ENCODE data around the gene SRP19.
"Not testable (repeated sequence)": the region's sequence is repeated elsewhere in the genome, so short reads cannot be mapped to it uniquely, and the experiment has no call there.

SRP19 gene

GRCh38 chr5:112869948-112870347 lies 8.9 kb downstream of the SRP19 start:
- DNase-seq (ENCODE audit: low read depth in 1 of 2, low spot score in 1 of 2), result no peak

GRCh38 chr5:112870966-112871365 lies 9.9 kb downstream of the SRP19 start:
- no peak for DNase-seq (ENCODE audit: low read depth in 1 of 2, low spot score in 1 of 2)

GRCh38 chr5:112876362-112876761 lies 15.3 kb downstream of the SRP19 start:
- DNase-seq (ENCODE audit: low read depth in 1 of 2, low spot score in 1 of 2), result no peak

DNA sequence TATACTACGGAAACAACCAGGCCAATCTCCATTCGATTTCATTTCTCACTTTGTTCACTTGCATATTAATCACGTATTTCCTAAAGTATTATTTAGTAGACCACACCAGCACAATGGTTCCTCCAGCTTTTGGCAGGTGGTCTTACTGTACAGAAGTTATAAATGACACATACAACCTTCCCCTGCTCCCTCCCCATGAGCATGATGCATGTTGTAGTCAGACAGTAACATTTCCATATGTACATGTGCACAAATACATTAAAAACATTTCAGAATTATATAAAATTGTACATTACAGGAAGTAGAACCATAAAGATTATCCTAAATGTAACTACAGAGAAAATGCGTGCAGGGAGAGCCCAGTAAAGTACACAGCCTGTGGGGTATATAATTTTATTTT lies 17.0 kb downstream of the SRP19 start:
- no peak for DNase-seq (ENCODE audit: low read depth in 1 of 2, low spot score in 1 of 2)

GRCh38 chr5:112878760-112879159 lies 17.7 kb downstream of the SRP19 start:
- peak in 1 of 2 donors; percentile 54 for DNase-seq (ENCODE audit: low read depth in 1 of 2, low spot score in 1 of 2)

DNA sequence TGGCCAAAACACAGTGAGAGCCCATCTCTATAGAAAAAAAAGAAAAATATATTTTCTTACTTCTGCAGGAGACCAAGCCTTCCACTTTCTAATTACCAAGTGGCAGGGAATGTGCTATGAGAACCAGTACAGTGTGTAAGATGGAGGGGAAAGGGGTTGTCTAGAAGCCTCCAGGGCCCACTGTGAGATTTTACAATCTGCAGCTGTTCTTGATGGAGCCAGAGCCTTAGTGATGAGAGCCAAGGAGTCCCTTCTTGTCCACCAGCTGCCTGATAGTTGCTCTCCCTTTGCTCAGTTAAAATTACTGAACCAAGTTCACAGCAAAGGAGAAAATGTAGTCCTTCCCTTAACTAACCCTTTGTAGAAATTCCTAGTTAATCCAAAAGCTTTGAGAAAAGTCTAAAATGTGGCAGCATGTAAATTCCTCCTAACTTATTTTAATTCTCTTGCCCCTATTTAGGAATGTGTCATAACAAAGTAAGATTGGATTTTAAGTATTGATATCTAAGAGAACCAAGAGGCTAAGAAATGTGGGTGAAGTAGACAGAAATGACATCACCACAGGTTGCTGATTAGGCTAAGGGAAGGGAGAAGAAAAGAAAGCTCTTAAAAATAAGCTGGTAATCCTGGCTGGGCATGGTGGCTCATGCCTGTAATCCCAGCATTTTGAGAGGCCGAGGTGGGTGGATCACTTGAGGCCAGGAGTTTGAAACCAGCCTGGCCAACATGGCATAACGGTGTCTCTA lies 19.3 kb downstream of the SRP19 start:
- no peak for DNase-seq (ENCODE audit: low read depth in 1 of 2, low spot score in 1 of 2)

GRCh38 chr5:112883192-112883591 lies 22.1 kb downstream of the SRP19 start:
- DNase-seq (ENCODE audit: low read depth in 1 of 2, low spot score in 1 of 2), result no peak

DNA sequence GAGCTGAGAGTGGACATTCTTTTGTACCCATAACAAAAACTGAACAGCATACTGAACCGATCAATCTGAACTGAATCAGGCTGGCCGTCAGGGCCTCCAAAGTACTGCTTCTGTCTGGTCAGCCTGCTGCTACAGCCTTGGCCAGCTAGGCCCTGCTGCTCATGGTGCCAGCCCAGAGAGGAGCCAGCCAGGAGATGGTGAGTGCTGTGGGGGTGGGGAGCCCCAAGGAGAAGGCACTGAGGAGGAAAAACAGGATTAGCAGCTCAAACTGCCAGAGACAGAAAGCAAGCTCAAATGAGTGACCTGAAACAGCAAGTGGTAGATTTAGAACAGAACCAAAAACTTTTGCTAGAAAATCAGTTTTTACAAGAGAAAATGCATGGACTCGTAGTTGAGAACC lies 23.9 kb downstream of the SRP19 start:
- DNase-seq (ENCODE audit: low read depth in 1 of 2, low spot score in 1 of 2), result no peak

DNA sequence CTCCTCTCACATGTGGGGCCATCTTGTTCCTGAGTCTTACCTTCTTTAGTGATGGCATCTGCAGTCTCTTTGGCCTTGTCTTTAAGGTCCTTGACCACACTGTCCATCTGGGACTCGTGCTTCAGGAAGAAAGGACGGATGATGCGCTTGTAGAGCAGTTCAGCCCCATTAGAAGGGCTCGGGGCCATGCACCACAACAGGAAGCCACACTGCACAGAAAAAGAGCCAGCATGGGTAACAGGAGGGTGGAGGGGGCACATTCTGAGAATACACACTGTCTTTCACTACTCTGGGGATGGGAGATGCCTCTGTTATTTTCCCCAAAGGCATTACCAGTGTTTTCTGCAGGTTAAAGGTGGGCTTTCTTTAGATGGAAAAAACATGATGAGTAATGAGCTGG lies 25.9 kb downstream of the SRP19 start:
- no peak for DNase-seq (ENCODE audit: low read depth in 1 of 2, low spot score in 1 of 2)

GRCh38 chr5:112892066-112892465 lies 31.0 kb downstream of the SRP19 start:
- DNase-seq (ENCODE audit: low read depth in 1 of 2, low spot score in 1 of 2), result not testable (repeated sequence)

GRCh38 chr5:112892776-112893175 lies 31.7 kb downstream of the SRP19 start:
- no peak for DNase-seq (ENCODE audit: low read depth in 1 of 2, low spot score in 1 of 2)

- DNase-seq (ENCODE audit: low read depth in 1 of 2, low spot score in 1 of 2), result no peak
Observed at GRCh38 chr5:112895682-112896081, 34.6 kb downstream of the SRP19 start.

DNA sequence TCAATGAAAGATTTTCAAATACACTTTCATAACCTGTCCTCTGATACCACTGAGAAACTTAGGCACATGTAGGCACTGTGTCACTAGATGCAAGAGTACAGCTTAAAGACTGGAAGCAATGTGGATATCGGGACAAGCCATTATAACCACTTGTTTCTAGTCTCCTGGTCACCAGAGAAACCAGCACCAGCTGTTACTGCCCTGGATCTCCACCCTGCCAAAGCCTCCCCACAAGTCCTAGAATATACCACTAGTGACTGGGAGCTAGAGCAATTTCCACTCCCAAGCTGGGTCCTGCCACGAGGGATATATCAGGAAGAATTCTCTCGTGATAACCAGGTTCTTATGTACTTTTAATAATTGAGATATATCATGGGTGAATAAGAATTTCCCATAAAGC lies 41.5 kb downstream of the SRP19 start:
- no peak for DNase-seq (ENCODE audit: low read depth in 1 of 2, low spot score in 1 of 2)

DNA sequence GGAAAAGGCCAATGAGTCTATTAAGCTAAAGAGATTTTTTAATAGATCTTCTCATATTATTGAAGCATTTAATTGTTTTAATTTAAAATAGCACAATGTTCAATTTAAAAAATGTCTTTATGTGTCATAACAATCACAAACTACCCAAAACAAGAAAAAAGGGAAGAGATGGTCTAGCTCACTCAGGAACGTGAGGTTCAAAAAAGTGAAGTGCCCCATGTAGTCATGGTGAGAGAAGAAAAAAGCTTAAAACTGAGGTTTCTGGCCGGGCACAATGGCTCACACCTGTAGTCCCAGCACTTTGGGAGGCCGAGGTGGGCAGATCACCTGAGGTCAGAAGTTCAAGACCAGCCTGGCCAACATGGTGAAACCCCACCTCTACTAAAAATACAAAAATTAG lies 43.9 kb downstream of the SRP19 start:
- not testable (repeated sequence) for DNase-seq (ENCODE audit: low read depth in 1 of 2, low spot score in 1 of 2)

DNA sequence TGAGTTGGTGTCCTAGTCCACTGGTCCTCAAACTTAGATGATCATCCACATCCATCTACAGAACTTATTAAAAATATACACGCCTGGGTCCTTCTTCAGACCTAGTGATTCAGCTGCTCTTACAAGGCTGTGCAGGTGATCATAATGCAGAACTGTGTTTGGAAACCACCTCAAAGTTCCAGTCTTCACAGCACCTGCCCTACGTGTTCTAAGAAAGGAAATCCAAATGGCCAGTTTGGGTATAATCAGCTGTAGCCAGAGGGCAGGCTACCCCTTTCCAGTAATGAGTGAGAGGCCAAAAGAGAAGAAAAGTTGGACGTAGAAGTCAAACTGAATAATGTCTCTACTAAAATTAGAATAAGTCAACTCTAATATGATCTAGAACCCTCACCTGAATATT lies 45.5 kb downstream of the SRP19 start:
- no peak for DNase-seq (ENCODE audit: low read depth in 1 of 2, low spot score in 1 of 2)

GRCh38 chr5:112907166-112907631 lies 46.1 kb downstream of the SRP19 start:
- no peak for DNase-seq (ENCODE audit: low read depth in 1 of 2, low spot score in 1 of 2)

GRCh38 chr5:112908854-112909253 lies 47.8 kb downstream of the SRP19 start:
- no peak for DNase-seq (ENCODE audit: low read depth in 1 of 2, low spot score in 1 of 2)

GRCh38 chr5:112910529-112910928 lies 49.4 kb downstream of the SRP19 start:
- no peak for DNase-seq (ENCODE audit: low read depth in 1 of 2, low spot score in 1 of 2)

DNA sequence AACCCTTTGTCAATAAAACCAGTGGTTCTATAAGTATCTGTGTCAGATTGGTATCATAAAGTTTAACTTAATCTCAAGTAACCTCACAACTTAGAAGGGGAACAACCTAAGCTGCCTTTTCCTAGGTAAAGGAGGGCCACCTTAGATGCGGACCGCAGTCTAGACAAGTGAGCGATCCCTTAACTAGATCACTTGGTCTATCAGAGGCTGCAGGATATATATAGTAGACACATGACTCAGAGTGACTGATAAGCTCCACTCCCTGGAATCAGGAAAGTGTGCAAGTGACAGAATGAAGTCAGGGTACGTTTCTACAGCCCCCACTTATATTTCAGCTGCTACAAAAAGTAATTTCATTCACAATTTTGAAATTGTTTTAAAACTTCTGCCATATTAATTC lies 53.5 kb downstream of the SRP19 start:
- DNase-seq (ENCODE audit: low read depth in 1 of 2, low spot score in 1 of 2), result no peak

DNA sequence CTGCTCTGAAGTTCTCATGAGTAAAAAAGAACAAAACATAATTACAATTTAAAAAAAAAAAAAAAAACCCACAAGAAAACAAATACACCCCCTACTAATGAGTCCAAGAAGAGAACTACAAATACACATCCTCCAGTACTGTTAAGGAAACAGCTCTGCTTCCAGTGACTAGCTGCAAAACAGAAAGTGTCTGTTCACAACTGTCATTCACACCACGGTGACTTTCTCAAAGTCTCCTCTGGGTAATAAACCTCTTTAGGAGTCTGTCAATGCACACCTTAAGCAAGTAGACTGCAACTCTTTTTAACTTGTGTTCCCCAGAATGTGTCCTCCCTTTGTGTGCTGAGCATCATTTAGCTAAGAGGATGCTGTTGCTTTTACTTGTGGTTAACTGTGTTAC lies 54.7 kb downstream of the SRP19 start:
- DNase-seq (ENCODE audit: low read depth in 1 of 2, low spot score in 1 of 2), result no peak

DNA sequence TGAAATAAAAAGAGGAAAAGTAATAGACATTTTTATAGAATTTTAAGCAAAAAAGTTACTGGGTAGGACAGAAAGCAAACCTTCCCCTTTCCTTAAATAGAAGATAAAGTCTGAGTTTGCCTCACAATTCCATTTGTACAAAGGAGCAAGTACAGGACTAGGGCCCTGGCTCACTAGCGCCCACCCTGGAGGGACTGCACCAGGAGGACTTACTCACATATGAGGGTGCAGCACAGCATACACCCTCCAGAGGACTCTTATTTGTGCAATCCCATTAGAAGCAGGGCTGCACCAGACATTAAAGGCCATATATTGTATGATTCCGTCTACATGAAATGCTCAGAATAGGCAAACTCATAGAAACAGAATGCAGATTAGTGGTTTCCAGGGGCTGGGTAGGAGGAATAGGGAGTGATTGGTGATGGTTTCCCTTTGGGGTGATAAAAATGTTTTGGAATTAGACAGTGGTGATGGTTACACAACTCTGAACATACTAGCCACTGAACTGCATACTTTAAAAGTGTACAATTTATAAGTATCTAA lies 56.4 kb downstream of the SRP19 start:
- DNase-seq (ENCODE audit: low read depth in 1 of 2, low spot score in 1 of 2), result no peak

DNA sequence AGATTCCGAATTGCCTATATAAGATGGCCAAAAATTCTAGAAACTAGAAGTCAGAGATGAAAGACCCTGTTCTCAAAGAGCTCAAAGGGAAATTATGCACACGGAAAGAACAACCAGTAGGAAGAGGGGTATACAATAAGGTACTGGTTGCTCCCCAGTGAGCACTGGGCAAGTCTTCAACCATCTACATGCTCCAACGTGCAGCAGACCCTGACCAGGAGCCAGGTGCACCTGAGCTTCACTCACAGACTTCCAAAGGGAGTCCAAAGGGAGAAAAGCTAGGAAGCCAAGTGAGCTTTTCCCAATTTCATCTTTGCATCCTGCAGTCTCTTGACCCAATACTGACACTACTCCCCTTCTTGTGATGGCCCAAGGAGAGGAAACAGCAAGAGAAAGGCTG lies 57.0 kb downstream of the SRP19 start:
- DNase-seq (ENCODE audit: low read depth in 1 of 2, low spot score in 1 of 2), result no peak

DNA sequence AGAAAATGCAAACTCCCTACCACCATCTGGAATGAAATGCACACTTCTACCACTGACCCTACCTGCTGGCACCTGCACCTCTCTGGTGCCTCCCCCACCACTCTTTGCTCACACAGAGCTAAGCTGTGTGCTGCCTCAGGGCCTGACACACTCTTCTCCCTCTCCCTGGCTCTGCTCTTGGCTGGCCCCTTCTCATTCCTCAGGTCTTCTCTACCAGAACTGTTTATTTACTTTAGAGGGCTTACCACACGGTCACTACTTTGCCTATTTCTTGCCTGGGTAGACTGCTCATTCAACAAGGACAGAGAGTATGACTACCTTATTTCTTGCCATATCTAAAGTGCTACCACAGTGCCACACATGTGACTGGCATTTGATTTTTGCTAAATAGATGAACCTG lies 57.6 kb downstream of the SRP19 start:
- DNase-seq (ENCODE audit: low read depth in 1 of 2, low spot score in 1 of 2), result no peak
